GM12872 (cell line): ENCODE measurements around the gene HKDC1.

ENCODE experiments used
- TF ChIP-seq, protein P1 (sequence below): IDR thresholded peaks from 3 replicates; pipeline ENCODE4 v1.5.1; 2011; ENCODE audit warnings: low read depth, mild to moderate bottlenecking, low read length, moderate library complexity; ENCODE audit not compliant: insufficient read depth

HKDC1 gene

DNA sequence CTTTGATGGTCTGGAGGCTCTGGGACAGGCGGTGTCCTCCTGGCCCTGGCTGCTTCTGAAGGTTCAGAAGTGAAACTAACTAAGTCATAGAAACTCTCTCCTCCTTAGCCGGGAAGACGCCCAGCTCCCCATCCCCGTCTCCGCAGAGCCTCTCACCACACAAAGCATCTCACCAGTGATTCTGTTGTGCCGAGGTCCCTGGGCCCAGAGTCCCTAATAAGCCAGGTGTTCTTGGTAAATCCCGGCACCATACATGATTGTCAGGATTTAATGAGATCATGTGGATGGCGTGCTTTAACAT lies 9.4 kb downstream of the HKDC1 start:
- TF ChIP-seq, protein P1, sequence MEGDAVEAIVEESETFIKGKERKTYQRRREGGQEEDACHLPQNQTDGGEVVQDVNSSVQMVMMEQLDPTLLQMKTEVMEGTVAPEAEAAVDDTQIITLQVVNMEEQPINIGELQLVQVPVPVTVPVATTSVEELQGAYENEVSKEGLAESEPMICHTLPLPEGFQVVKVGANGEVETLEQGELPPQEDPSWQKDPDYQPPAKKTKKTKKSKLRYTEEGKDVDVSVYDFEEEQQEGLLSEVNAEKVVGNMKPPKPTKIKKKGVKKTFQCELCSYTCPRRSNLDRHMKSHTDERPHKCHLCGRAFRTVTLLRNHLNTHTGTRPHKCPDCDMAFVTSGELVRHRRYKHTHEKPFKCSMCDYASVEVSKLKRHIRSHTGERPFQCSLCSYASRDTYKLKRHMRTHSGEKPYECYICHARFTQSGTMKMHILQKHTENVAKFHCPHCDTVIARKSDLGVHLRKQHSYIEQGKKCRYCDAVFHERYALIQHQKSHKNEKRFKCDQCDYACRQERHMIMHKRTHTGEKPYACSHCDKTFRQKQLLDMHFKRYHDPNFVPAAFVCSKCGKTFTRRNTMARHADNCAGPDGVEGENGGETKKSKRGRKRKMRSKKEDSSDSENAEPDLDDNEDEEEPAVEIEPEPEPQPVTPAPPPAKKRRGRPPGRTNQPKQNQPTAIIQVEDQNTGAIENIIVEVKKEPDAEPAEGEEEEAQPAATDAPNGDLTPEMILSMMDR = no peak

DNA sequence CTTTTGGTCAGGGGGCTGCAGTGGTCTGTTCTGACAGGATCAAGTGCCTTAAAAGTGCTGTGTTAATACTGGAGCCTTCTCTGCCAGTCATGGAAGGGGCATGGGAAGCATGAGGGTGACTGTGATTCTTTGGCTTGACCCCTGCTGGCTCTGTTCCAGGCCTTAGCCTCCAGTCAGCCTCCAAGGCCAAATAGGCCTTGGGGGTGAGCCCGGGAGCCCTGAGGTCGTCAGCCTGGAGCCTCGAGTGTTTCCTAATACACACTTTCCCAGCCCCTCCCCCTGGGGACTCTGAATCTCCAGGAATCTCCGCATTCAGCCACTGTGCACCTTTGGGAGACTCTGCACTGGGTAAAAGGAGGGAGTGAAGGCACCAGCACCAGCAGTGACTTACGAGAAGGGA lies 10.0 kb downstream of the HKDC1 start:
- TF ChIP-seq, protein P1 = no peak

DNA sequence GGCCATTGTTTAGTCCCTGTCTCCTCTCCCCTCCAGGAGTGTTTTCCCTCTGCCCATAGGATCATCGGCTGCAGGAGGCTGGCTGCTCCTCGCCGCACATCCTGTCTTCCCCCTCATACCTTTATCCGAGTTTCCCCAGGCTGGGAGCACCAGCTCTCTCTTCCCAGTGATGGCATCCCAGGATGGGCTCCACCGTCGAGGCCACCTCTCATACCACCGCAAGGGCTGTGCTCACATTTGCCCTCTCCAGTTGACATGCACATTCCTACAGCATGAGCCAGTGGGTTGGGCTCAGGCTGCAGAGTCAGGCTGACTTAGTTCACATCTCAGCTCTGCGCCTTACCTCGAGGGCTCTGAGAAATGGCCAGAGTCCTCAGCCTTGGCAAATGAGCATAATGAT lies 12.1 kb downstream of the HKDC1 start:
- TF ChIP-seq, protein P1 = no peak

DNA sequence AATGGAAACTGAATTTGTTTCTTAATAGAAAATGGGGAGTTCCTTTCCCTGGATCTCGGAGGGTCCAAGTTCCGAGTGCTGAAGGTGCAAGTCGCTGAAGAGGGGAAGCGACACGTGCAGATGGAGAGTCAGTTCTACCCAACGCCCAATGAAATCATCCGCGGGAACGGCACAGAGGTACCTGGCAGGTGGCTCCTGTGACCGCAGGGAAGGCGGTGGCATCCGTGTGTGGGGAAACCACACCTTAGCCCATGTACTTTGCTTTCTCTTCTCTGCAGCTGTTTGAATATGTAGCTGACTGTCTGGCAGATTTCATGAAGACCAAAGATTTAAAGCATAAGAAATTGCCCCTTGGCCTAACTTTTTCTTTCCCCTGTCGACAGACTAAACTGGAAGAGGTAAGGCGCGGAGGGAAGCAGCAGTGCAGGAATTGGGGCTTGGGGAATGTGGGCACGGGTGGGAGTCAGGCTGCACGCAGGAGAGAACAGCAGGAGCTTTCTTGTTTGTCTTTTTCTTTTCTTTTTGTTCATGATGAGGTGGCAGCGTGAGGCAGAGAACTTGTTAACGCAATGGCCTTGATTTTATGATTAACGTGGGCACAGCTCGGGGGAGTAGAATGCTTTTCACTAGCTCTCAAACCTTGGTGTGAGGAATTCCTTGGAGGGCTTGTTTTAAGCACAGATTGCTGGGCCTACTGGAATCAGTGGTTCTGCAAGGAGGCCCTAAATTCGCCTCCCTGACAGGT lies 12.8 kb downstream of the HKDC1 start:
- TF ChIP-seq, protein P1 = no peak

DNA sequence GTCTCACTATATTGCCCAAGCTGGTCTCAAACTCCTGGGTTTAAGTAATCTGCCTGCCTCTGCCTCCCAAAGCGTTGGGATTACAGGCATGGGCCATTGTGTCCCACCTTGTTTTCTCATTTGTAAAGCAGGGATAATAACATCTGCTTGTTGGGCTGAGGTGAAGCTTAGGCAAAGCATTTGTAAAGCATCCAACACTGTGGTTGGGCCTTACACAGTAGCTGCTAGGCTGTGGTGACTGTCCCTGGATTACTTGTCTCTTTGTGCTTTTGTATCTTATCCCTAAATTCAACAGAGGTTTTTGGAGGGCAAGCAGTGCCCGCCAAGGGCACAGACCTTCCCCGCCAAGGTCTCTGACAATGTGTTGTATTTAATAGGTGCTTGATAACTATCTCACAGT lies 14.3 kb downstream of the HKDC1 start:
- TF ChIP-seq, protein P1 = no peak

DNA sequence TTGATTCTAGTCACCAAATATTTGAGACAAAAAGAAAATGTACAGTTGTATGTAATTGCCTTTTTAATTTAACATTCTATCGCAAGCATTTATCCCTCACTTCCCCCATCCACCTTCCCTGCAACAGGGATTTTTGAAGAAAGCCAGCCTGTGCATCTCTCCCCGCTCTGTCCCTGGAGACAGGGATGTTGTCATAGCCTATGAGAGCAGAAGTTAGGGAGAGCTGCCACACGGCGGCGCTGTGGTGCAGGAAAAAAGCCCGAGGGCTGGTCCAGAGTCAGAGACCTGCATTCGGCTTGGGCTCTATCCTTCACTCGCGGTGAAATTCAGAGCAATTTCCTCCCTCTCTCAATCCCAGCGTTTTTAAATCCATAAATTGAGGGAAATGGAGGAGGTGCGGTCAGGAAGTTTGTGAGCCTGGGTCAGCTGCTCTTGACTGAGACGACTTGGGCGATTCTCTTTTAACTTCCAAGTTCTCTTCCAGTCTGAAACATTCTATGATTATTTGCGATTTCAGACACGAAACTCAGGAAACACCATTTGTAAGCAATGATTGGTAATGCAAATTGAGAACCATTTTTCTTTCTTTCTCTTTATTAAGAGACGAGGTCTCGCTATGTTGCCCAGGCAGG lies 17.5 kb downstream of the HKDC1 start:
- TF ChIP-seq, protein P1 = peak; percentile 99

DNA sequence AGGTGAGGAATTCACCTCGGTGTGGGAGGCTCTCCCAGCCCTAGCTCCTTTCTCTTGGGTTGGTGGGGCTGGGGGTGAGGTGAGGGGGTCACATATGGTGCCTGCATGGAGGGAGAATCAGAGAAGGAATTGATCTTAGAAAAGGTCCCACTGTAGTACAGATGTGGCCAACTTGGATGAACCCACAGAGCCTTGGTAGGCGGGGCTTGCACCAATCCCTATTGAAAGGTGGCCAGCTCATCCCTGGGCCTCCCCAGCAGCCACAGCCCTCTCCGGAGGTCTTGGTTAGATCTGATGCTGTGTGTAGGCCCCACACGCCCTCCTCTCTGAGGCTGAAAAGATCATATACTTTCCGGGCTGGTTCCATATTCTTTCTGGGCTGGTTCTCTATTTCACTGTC lies 19.0 kb downstream of the HKDC1 start:
- TF ChIP-seq, protein P1 = no peak
